Measurements from ENCODE around the gene SBF2. TPM values are rescaled to one million over a fixed set of nuclear protein-coding genes. Genes with fewer than 3 reads are reported as not detected.

SBF2 gene
- polyA plus RNA-seq (24.2 to 25.0 TPM (median 24.5 TPM) in 3 replicates), polyA minus RNA-seq (34.8 to 59.7 TPM (median 51.4 TPM) in 3 replicates)
- polyA plus RNA-seq (2011; ENCODE audit: low read depth) = 14.0 TPM
- polyA plus RNA-seq (2011; cell fraction: cytosol; rRNA removed) = 14.8 and 26.0 TPM in 2 replicates
- 29.4 and 32.0 TPM in 2 replicates for polyA plus RNA-seq (2011; cell fraction: nucleus; rRNA removed)
- 10.7 and 12.4 TPM in 2 replicates for polyA plus RNA-seq (2012; ENCODE audit: low replicate concordance)
- polyA minus RNA-seq (2011; cell fraction: cytosol; rRNA and poly(A)+ RNA removed) = 27.0 TPM
- 34.6 and 64.8 TPM in 2 replicates for polyA minus RNA-seq (2011; cell fraction: nucleus; rRNA and poly(A)+ RNA removed)

- H3K4me3 ChIP-seq (ENCODE audit: control insufficient read depth in 2 of 3, extremely low read depth in 1 of 3, insufficient read depth in 2 of 3, low read depth in 1 of 3, low read length in 3 of 3) = peak within 1 kb of the TSS; percentile 68 to 94 (median 74)
- H3K27ac ChIP-seq (ENCODE audit: control insufficient read depth, insufficient read depth, low read length) = peak within 1 kb of the TSS; percentile 81
- TF ChIP-seq CTCF (optimal IDR thresholded peaks at IDR 0.05 in 1 of 3, IDR thresholded peaks at IDR 0.05 in 1 of 3, conservative IDR thresholded peaks at IDR 0.05 in 1 of 3; ENCODE audit: extremely low read depth in 1 of 3, insufficient read depth in 2 of 3, low read length in 3 of 3) (no peak), EZH2 (IDR thresholded peaks at IDR 0.05; ENCODE audit: low read length) (no peak)
- H3K79me2 ChIP-seq (ENCODE audit: control insufficient read depth, insufficient read depth, low read length) = peaks cover 38% of the 10 kb centered on the region
- H3K9me1 ChIP-seq (ENCODE audit: control insufficient read depth, extremely low read depth, insufficient read depth, low read length) = no peaks in the 10 kb centered on the region
- H3K36me3 ChIP-seq (ENCODE audit: control insufficient read depth in 2 of 2, extremely low read depth in 1 of 2, insufficient read depth in 2 of 2, low read length in 2 of 2) = peaks cover 0 to 3% of the 10 kb centered on the region in 2 experiments
- no peaks in the 10 kb centered on the region for H3K9me3 ChIP-seq (ENCODE audit: control insufficient read depth, low read depth, low read length)
- H3K27me3 ChIP-seq (ENCODE audit: control insufficient read depth, extremely low read depth, insufficient read depth, low read length) = no peaks in the 10 kb centered on the region
- H3K4me2 ChIP-seq (ENCODE audit: control insufficient read depth, extremely low read depth, insufficient read depth, low read depth, low read length) = peak within 1 kb of the TSS; percentile 97
- H2AFZ ChIP-seq (ENCODE audit: control insufficient read depth, low read length) = peak within 1 kb of the TSS; percentile 89
- no peaks in the 10 kb centered on the region for H4K20me1 ChIP-seq (ENCODE audit: control insufficient read depth, extremely low read depth, insufficient read depth, low read length)
- peak within 1 kb of the TSS; percentile 87 for H3K9ac ChIP-seq (ENCODE audit: control insufficient read depth, extremely low read depth, insufficient read depth, low read length)
- peak; percentile 69 for FAIRE-seq
- H3K4me1 ChIP-seq (ENCODE audit: control insufficient read depth, extremely low read depth, insufficient read depth, low read length) = peaks cover 26% of the 10 kb centered on the region
- dilution Hi-C loops (cut with MboI; ENCODE audit: extremely low pct_ligation_motif_present, low sequenced_read_pairs) = no loop called here
- DNase-seq (ENCODE audit: low read depth, low spot score) = no peak
These were observed at the start of gene SBF2 for GRCh38 chr11:10293423-10294289. Gene SBF2 (minus strand): TSS chr11:10294219. CDS start chr11:10294069, 150 bp downstream.

GRCh38 chr11:10338287-10338686 lies 44.3 kb upstream of the SBF2 start:
- DNase-seq (ENCODE audit: low read depth, low spot score) (no peak), FAIRE-seq (no peak)
- no peaks in the 10 kb centered on the region for H3K4me1 ChIP-seq (ENCODE audit: control insufficient read depth, extremely low read depth, insufficient read depth, low read length)
- H2AFZ ChIP-seq (ENCODE audit: control insufficient read depth, low read length) = no peak overlapping the region
- TF ChIP-seq EZH2 (IDR thresholded peaks at IDR 0.05; ENCODE audit: low read length) (no peak), CTCF (optimal IDR thresholded peaks at IDR 0.05 in 1 of 3, IDR thresholded peaks at IDR 0.05 in 1 of 3, conservative IDR thresholded peaks at IDR 0.05 in 1 of 3; ENCODE audit: extremely low read depth in 1 of 3, insufficient read depth in 2 of 3, low read length in 3 of 3) (no peak)
- no peak overlapping the region for H3K4me2 ChIP-seq (ENCODE audit: control insufficient read depth, extremely low read depth, insufficient read depth, low read depth, low read length)
- H3K9me3 ChIP-seq (ENCODE audit: control insufficient read depth, low read depth, low read length) = no peaks in the 10 kb centered on the region
- H3K27ac ChIP-seq (ENCODE audit: control insufficient read depth, insufficient read depth, low read length) = no peak overlapping the region
- no peaks in the 10 kb centered on the region for H3K9me1 ChIP-seq (ENCODE audit: control insufficient read depth, extremely low read depth, insufficient read depth, low read length)
- no peaks in the 10 kb centered on the region for H4K20me1 ChIP-seq (ENCODE audit: control insufficient read depth, extremely low read depth, insufficient read depth, low read length)
- dilution Hi-C loops (cut with MboI; ENCODE audit: extremely low pct_ligation_motif_present, low sequenced_read_pairs) = no loop called here
- no peaks in the 10 kb centered on the region for H3K79me2 ChIP-seq (ENCODE audit: control insufficient read depth, insufficient read depth, low read length)
- H3K27me3 ChIP-seq (ENCODE audit: control insufficient read depth, extremely low read depth, insufficient read depth, low read length) = no peaks in the 10 kb centered on the region
- no peak overlapping the region for H3K9ac ChIP-seq (ENCODE audit: control insufficient read depth, extremely low read depth, insufficient read depth, low read length)
- no peaks in the 10 kb centered on the region for H3K36me3 ChIP-seq (ENCODE audit: control insufficient read depth in 2 of 2, extremely low read depth in 1 of 2, insufficient read depth in 2 of 2, low read length in 2 of 2)
- H3K4me3 ChIP-seq (ENCODE audit: control insufficient read depth in 2 of 3, extremely low read depth in 1 of 3, insufficient read depth in 2 of 3, low read depth in 1 of 3, low read length in 3 of 3) = no peak overlapping the region

Data from keratinocyte (primary cell).